GM23338 (cell line): ENCODE results near the gene SFT2D3. TPM values are rescaled to one million over a fixed set of nuclear protein-coding genes. Genes with fewer than 3 reads are reported as not detected.

Experiments
- ATAC-seq: fragments of 200-7000 bp; cut with Tn5 transposase; 3 replicates; pipeline ENCODE4 v1.9.1; 2020
- DNase-seq: peaks from one replicate; pipeline ENCODE4 v3.0.0-alpha.2; 2015; ENCODE audit warnings: low spot score
- H2AFZ ChIP-seq: fragments of 200-600 bp; sonication (generic); 2 replicates; pipeline ENCODE4 v1.8.0; 2016; ENCODE audit warnings: antibody characterized with exemption, mild to moderate bottlenecking, moderate library complexity
- H3F3A ChIP-seq: fragments of 200-600 bp; sonication (generic); replicated peaks from 2 replicates; pipeline ENCODE4 v1.8.0; 2017; ENCODE audit warnings: antibody characterized with exemption, mixed run types, low read depth
- H3K27ac ChIP-seq: fragments of 200-600 bp; sonication (generic); 2 replicates; pipeline ENCODE4 v1.6.1; 2016; ENCODE audit warnings: low read depth
- H3K27me3 ChIP-seq: fragments of 200-600 bp; sonication (generic); 2 replicates; pipeline ENCODE4 v1.8.0; 2016; ENCODE audit warnings: mild to moderate bottlenecking, mixed run types, moderate library complexity; ENCODE audit not compliant: insufficient read depth
- H3K36me3 ChIP-seq: fragments of 200-600 bp; sonication (generic); 2 replicates; pipeline ENCODE4 v1.8.0; 2016; ENCODE audit warnings: mild to moderate bottlenecking; ENCODE audit not compliant: insufficient read depth
- H3K4me1 ChIP-seq: fragments of 200-600 bp; sonication (generic); 2 replicates; pipeline ENCODE4 v1.8.0; 2016; ENCODE audit warnings: mild to moderate bottlenecking, moderate library complexity; ENCODE audit not compliant: insufficient read depth
- H3K4me2 ChIP-seq: fragments of 200-600 bp; sonication (generic); 2 replicates; pipeline ENCODE4 v1.7.1; 2017; ENCODE audit warnings: mixed run types
- H3K4me3 ChIP-seq: fragments of 200-600 bp; sonication (generic); 2 replicates; pipeline ENCODE4 v1.6.1; 2016; ENCODE audit warnings: mixed run types
- H3K79me2 ChIP-seq: fragments of 200-600 bp; sonication (generic); replicated peaks from 2 replicates; pipeline ENCODE4 v1.8.0; 2017; ENCODE audit warnings: mild to moderate bottlenecking; ENCODE audit not compliant: insufficient read depth
- H3K9me2 ChIP-seq: fragments of 200-600 bp; sonication (generic); 2 replicates; pipeline ENCODE4 v1.8.0; 2017; ENCODE audit not compliant: insufficient read depth
- H4K20me1 ChIP-seq: fragments of 200-600 bp; sonication (generic); replicated peaks from 2 replicates; pipeline ENCODE4 v1.8.0; 2017; ENCODE audit warnings: mild to moderate bottlenecking; ENCODE audit not compliant: insufficient read depth
- H3K27ac Mint-ChIP-seq: 2 replicates; pipeline ENCODE4 v1.8.0; 2020; ENCODE audit warnings: inconsistent platforms, mild to moderate bottlenecking, moderate library complexity, mixed read lengths
- H3K27me3 Mint-ChIP-seq: 3 replicates; pipeline ENCODE4 v1.8.0; 2022; ENCODE audit warnings: low read depth, mild to moderate bottlenecking, moderate library complexity, mixed read lengths, inconsistent platforms; ENCODE audit not compliant: insufficient read depth, poor library complexity
- H3K36me3 Mint-ChIP-seq: 3 replicates; pipeline ENCODE4 v1.8.0; 2021; ENCODE audit warnings: low read depth, mild to moderate bottlenecking, inconsistent platforms, moderate library complexity, mixed read lengths
- H3K4me1 Mint-ChIP-seq: 3 replicates; pipeline ENCODE4 v1.8.0; 2020; ENCODE audit warnings: mild to moderate bottlenecking, inconsistent platforms, mixed read lengths
- H3K4me3 Mint-ChIP-seq: 3 replicates; pipeline ENCODE4 v1.8.0; 2021; ENCODE audit warnings: moderate library complexity, mild to moderate bottlenecking, inconsistent platforms, mixed read lengths
- H3K9me3 Mint-ChIP-seq: 3 replicates; pipeline ENCODE4 v1.8.0; 2020; ENCODE audit warnings: moderate library complexity, mild to moderate bottlenecking, inconsistent platforms, mixed read lengths
- CREB1 ChIP-seq: fragments of 250-450 bp; sonication (Bioruptor Pico); IDR thresholded peaks from 2 replicates; pipeline ENCODE4 v1.5.0; 2020; ENCODE audit warnings: low read depth, mild to moderate bottlenecking, moderate library complexity
- EZH2 ChIP-seq: fragments of 200-600 bp; sonication (generic); IDR thresholded peaks from one replicate; pipeline ENCODE4 v1.8.0; 2017; ENCODE audit warnings: antibody characterized with exemption, mild to moderate bottlenecking, low read depth; ENCODE audit not compliant: unreplicated experiment
- EZH2phosphoT487 ChIP-seq: fragments of 200-600 bp; sonication (generic); IDR thresholded peaks from one replicate; pipeline ENCODE4 v1.8.1; 2018; ENCODE audit warnings: antibody characterized with exemption; ENCODE audit not compliant: unreplicated experiment
- JUNB ChIP-seq: IDR thresholded peaks from one replicate; pipeline ENCODE4 v1.6.1; 2016; ENCODE audit warnings: antibody characterized with exemption; ENCODE audit not compliant: unreplicated experiment
- NANOG ChIP-seq: IDR thresholded peaks from 2 replicates; pipeline ENCODE4 v1.6.1; 2016; ENCODE audit warnings: antibody characterized with exemption, borderline replicate concordance
- POLR2AphosphoS5 ChIP-seq: IDR thresholded peaks from 2 replicates; pipeline ENCODE4 v1.6.1; 2016; ENCODE audit warnings: antibody characterized with exemption, low read depth
- REST ChIP-seq: IDR thresholded peaks from one replicate; pipeline ENCODE4 v1.6.1; 2018; ENCODE audit warnings: antibody characterized with exemption; ENCODE audit not compliant: unreplicated experiment
- STAT1 ChIP-seq: IDR thresholded peaks from one replicate; pipeline ENCODE4 v1.6.1; 2016; ENCODE audit warnings: antibody characterized with exemption; ENCODE audit not compliant: unreplicated experiment
- ZNF114 ChIP-seq: fragments of 250-450 bp; sonication (Bioruptor Pico); IDR thresholded peaks from 2 replicates; pipeline ENCODE4 v1.5.0; 2020; ENCODE audit warnings: mild to moderate bottlenecking, moderate library complexity
- ZNF331 ChIP-seq: fragments of 250-450 bp; sonication (Bioruptor Pico); IDR thresholded peaks from 2 replicates; pipeline ENCODE4 v1.5.0; 2020; ENCODE audit warnings: low read depth, mild to moderate bottlenecking, moderate library complexity
- ZNF462 ChIP-seq: fragments of 250-450 bp; sonication (Bioruptor Pico); IDR thresholded peaks from 2 replicates; pipeline ENCODE4 v1.5.0; 2020; ENCODE audit warnings: mild to moderate bottlenecking, moderate library complexity
- polyA plus RNA-seq: library from polyadenylated mRNA; unstranded; fragments of >200 nt; fragmentation: Nextera tagmentation; extraction: Ambion mirVana; gene quantifications from 2 replicates; pipeline ENCODE4 v1.2.1, GENCODE V29; 2016
- total RNA-seq: library from RNA; depleted of rRNA; stranded (reverse); fragments of >200 nt; shearing (Covaris generic); gene quantifications from 2 replicates; pipeline ENCODE4 v1.2.3, GENCODE V29; 2014
- TF ChIP-seq, protein P1 (sequence below): IDR thresholded peaks from 2 replicates; pipeline ENCODE4 v1.6.1; 2016; ENCODE audit warnings: antibody characterized with exemption

Gene SFT2D3
- total and polyA plus RNA-seq, 2 experiments from 2014 or later, result 13.7 TPM; not detected in 1

- Histone ChIP-seq H3K79me2 (no peaks in the 10 kb centered on the region), H3K27ac (no peak overlapping the region), H3K4me3 (no peak overlapping the region), H3K4me1 (no peaks in the 10 kb centered on the region), H3K4me2 (no peak overlapping the region), H3K36me3 (0 out of 2 replicates have a peak, but pooled peaks cover 4% of the 10 kb centered on the region), H4K20me1 (no peaks in the 10 kb centered on the region), H3K9me2 (no peaks in the 10 kb centered on the region), H3K27me3 (no peaks in the 10 kb centered on the region), H2AFZ (no peak overlapping the region), H3F3A (no peaks in the 10 kb centered on the region)
- Mint-ChIP-seq H3K27ac (no peak overlapping the region), H3K9me3 (peaks cover 45% of the 10 kb centered on the region), H3K4me3 (no peak overlapping the region), H3K27me3 (peaks cover 2% of the 10 kb centered on the region), H3K4me1 (no peaks in the 10 kb centered on the region), H3K36me3 (peaks cover 25% of the 10 kb centered on the region)
- ATAC-seq (no peak), DNase-seq (no peak)
- no peak for TF ChIP-seq STAT1
- TF ChIP-seq ZNF331, result no peak
- no peak for TF ChIP-seq NANOG
- no peak for TF ChIP-seq CREB1 (CRISPR knock-in tag)
- TF ChIP-seq, protein P1, sequence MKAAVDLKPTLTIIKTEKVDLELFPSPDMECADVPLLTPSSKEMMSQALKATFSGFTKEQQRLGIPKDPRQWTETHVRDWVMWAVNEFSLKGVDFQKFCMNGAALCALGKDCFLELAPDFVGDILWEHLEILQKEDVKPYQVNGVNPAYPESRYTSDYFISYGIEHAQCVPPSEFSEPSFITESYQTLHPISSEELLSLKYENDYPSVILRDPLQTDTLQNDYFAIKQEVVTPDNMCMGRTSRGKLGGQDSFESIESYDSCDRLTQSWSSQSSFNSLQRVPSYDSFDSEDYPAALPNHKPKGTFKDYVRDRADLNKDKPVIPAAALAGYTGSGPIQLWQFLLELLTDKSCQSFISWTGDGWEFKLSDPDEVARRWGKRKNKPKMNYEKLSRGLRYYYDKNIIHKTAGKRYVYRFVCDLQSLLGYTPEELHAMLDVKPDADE, result no peak
- TF ChIP-seq ZNF462 (CRISPR knock-in tag), result no peak
- no peak for TF ChIP-seq JUNB
- TF ChIP-seq REST, result no peak
- no peak for TF ChIP-seq EZH2phosphoT487
- no peak for TF ChIP-seq ZNF114 (CRISPR knock-in tag)
- no peak for TF ChIP-seq POLR2AphosphoS5
- TF ChIP-seq EZH2, result no peak
These were observed 12.9 kb upstream of the SFT2D3 start for GRCh38 chr2:127688405-127688804.
